ENCODE data around the gene MICAL2.

- TF ChIP-seq EZH2 (IDR thresholded peaks at IDR 0.05): no peak
- TF ChIP-seq POLR2AphosphoS5 (IDR thresholded peaks at IDR 0.05; ENCODE audit: borderline replicate concordance, low read depth, low read length): no peak
- TF ChIP-seq FOXP2 (optimal IDR thresholded peaks at IDR 0.05; ENCODE audit: control extremely low read depth, extremely low read length, insufficient read depth): no peak
These were observed 13.2 kb upstream of the MICAL2 start for GRCh38 chr11:12097219-12097618.
